LoVo (cell line): ENCODE measurements around the gene UVSSA.
"Not testable (repeated sequence)": the region's sequence is repeated elsewhere in the genome, so short reads cannot be mapped to it uniquely, and the experiment has no call there.

Experiments
- DNase-seq: peaks from one replicate; pipeline ENCODE4 v3.0.0-alpha.2; 2016; ENCODE audit warnings: low spot score

The UVSSA gene

GRCh38 chr4:1331591-1332353 is 15.2 kb upstream of the UVSSA start:
- no peak for DNase-seq

DNA sequence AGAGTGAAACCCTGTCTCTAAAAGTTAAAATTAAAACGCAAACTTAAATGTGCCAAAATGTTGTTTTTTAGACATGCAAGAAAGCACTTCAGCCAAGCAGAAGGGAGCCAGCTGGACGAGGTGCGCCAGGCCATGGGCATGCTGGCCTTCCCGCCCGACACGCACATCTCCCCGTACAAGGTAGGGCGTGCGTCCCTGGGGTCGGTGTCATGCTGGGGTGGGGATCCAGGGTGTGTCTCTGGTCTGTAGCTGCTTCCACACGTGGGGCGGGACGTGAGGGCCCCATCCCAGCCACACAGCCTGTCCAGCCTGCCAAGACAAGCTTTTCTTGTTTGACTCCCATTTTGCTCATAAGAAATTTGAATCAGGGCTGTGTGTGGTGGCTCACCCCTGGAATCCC is 14.3 kb upstream of the UVSSA start:
- no peak for DNase-seq

DNA sequence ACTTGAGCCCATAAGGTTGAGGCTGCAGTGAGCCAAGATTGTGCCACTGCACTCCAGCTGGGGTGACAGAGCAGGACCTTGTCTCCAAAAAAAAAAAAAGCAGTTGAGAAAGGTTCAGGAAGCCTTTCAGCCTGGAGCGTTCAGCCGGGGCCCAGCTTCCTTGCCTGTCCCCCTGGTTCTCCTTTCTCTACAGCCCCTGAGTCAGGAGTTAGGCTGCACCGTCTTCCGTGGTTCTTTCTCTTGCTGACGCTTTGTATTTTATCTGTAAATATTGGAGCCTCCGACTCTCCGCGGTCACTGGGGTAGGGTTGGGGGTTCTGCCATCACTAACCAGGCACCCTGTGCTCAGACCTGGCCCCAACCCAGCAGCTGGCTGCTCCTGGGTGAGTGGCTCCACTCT is 13.8 kb upstream of the UVSSA start:
- no peak for DNase-seq

DNA sequence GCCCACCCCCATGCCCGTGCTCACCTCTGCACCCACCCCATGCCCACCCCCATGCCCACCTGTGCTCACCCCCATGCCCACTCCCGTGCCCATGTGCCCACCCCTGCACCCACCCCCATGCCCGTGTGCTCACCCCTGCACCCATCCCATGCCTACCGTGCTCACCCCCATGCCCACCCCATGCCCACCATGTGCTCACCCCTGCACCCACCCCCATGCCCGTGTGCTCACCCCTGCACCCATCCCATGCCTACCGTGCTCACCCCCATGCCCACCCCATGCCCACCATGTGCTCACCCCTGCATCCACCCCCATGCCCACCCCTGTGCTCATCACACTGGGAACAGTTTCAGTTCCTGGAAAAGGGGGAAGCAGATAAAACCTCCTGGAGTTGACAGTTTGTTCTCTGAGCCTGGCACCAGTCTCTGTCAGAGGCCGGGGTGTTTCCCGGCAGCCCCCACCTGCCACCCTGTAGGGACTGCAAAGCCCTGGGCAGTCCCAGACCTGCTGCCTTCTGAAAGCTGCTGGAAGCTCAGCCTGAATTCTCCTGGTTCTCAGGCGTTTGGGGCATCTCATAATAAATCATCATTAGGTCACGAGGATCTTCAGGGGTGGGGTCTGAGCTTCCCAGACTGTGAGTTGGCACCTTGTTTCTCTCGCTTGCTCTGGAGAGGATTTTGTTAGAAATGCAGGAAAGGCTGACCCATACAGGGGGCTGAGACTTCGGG is 13.0 kb upstream of the UVSSA start:
- DNase-seq: not testable (repeated sequence)

- no peak for DNase-seq
Measured at GRCh38 chr4:1334579-1334895, 12.5 kb upstream of the UVSSA start.

DNA sequence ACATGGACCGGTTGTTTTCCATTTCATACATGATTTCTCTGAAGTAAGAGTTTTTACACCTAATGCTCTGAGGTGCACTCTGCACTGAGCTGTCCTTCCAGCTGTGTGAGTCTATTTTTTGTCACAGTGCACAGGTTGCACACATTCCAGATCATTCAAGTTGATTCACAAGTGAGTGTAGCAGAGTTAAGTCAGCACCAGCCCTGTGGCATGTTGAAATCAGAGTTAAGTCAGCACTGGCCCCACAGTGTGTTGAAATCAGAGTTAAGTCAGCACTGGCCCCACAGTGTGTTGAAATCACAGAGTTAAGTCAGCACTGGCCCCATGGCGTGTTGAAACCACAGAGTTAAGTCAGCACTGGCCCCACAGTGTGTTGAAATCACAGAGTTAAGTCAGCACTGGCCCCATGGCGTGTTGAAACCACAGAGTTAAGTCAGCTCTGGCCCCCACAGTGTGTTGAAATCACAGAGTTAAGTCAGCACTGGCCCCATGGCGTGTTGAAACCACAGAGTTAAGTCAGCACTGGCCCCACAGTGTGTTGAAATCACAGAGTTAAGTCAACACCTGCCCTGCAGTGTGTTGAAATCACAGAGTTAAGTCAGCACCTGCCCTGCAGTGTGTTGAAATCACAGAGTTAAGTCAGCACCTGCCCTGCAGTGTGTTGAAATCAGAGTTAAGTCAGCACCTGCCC is 11.7 kb upstream of the UVSSA start:
- DNase-seq: not testable (repeated sequence)

- DNase-seq: no peak
Measured at GRCh38 chr4:1336088-1336491, 10.9 kb upstream of the UVSSA start.

GRCh38 chr4:1337376-1337831 is 9.6 kb upstream of the UVSSA start:
- peak; percentile 59 for DNase-seq

- no peak for DNase-seq
Measured at GRCh38 chr4:1337951-1338751, 8.9 kb upstream of the UVSSA start.

DNA sequence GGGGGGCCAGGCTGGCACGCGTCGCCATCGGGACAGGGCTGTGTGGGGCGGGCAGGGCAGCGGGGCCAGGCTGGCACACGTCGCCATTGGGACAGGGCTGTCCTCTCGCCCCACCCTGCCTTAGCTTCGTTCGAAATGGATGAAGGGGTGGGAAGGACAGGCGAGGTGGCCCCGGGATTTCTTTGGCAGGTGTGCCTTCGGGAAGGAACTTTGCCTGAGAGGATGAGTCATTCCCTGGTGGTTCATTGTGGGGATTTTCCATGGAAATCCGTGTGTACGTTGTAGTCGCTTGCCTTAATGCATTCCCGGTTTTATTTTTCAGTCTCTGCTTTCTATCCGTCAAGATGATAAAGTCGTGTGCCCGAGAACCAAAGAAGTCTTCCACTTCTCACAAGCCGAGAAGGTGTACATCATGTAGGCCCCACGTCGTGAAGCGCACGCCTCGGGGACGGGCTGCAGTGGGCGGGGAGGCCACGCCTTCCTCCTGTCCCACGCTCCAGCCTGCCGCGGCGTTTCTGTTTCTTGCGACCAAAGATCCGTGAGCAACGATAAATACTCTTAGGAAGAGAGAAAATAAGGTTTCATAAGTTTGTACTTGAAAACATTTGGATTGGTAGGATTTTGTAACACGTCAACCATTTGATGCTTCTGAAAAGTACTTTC is 8.1 kb upstream of the UVSSA start:
- DNase-seq: no peak

DNA sequence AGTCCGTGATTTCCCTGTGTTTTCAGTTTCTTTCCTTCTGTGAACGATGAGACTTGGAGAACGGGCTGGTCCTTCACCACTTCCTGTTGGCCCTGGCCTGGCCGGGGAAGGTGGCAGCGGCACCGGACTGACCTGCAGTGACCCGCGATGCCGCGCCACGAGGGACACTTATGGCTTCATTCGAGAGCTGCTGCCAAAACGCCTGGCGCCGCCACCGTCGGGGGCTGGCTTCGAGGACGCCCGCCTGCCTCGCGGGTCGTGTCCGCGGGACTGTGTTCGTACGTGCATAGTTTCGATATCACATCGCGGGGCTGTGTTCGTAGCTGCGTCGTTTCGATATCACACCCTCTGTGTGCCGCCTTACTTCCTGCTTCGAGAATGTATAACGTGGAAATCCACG is 7.5 kb upstream of the UVSSA start:
- no peak for DNase-seq

- DNase-seq: no peak
Measured at GRCh38 chr4:1340181-1340747, 6.7 kb upstream of the UVSSA start.

- no peak for DNase-seq
Measured at GRCh38 chr4:1340861-1341260, 6.1 kb upstream of the UVSSA start.

GRCh38 chr4:1342003-1342402 is 5.0 kb upstream of the UVSSA start:
- DNase-seq: no peak

DNA sequence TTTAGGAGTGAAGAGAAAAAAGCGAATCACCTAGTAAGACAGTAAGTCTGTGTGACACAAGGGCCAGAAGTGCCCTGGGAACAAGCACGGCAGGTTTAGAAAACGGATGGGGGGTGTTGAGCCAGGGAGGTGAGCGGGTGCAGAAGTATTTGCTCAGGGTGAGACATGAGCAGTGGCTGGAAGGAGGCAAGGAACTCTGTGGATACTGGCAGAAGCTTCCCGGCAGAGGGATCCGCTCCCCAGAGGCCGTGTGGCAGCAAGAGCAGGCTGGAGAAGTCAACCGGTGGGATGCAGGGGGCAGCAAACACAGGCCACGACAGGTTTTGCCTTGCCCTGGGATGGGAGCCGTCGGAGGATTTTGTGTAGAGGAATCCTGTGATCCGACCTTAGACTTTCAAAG is 2.3 kb upstream of the UVSSA start:
- DNase-seq: no peak

GRCh38 chr4:1345903-1346780 is 866 bp upstream of the UVSSA start:
- DNase-seq: peak; percentile 12

DNA sequence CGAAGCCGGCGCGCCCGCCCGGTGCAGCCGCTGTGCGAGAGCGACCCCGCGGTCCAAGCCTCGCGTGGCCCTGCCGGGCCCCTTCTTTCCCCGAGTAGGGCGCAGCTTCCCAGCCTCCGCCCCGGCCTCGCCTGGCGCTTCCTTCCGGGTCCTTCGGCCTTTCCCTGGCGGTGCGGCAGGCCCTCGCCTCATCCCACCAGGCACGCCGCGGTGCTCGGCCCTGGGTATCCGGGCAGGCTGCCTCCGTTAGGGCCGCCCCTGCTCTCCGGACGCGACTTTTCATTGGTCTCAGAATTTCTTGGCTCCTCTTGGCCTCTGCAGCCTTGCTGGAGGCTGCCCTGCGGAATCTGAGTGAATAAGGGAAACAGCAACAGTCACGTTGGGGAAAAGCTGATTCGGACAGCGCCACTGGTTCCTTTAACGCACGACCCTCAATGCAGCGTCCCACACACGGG is 429 bp downstream of the UVSSA start:
- DNase-seq: peak; percentile 54

DNA sequence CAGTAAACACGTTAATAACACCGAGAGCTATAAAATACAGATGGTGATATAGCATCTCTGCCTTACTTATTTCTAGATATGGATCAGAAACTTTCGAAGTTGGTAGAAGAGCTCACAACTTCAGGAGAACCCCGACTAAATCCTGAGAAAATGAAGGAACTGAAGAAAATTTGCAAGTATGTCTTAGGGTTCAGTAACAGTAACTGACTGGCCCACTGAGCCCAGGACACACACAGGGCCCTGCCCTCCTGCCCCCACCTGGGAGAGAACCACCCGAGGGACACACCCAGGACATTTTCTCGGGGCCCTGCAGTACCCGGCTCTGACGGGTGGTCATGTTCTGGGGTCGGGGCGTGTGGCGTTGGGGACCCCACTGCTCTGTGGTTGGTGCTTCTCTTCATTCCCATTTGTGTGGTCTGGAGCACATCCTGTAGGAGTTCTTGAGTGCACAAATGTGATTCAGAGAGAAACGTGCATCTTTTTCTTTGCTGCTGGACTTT is 1.1 kb downstream of the UVSSA start:
- no peak for DNase-seq

DNA sequence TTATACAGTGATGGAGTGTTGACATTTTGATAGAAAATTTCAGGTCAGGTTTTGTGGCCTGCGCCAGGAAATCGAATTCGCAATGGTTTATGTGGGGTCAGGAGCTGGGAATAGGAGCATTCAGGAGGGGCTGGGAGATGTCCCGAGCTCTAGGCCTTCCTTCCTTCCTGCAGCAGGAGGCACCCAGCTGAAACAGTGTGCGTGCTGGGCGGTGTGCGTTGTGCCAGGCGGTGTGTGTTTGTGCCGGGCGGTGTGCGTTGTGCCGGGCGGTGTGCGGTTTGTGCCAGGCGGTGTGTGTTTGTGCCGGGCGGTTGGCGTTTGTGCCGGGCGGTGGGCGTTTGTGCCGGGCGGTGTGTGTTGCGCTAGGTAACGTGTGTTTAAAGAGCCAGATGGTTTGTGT is 1.7 kb downstream of the UVSSA start:
- DNase-seq: no peak
